ENCODE data around the gene RRP9.
"Not testable (repeated sequence)": the region's sequence is repeated elsewhere in the genome, so short reads cannot be mapped to it uniquely, and the experiment has no call there.

DNA sequence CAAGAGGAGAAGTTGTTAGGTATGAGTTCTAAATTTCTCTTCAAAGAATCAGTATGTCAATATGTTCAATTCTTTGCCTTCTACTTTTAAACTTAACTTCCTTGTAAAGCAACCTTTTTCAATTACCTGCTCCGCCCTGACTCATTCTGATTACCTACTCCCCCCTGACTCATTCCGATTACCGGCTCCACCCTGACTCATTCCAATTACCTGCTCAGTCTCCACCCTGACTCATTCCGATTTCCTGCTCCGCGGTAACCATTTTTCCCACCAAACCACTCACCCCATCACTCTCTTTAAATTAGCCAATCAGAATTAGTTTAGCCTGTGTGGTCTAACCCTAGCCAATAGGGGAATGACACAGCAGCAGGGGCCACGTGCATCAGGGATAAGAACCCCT lies 39.3 kb downstream of the RRP9 start:
- TF ChIP-seq, protein P1, sequence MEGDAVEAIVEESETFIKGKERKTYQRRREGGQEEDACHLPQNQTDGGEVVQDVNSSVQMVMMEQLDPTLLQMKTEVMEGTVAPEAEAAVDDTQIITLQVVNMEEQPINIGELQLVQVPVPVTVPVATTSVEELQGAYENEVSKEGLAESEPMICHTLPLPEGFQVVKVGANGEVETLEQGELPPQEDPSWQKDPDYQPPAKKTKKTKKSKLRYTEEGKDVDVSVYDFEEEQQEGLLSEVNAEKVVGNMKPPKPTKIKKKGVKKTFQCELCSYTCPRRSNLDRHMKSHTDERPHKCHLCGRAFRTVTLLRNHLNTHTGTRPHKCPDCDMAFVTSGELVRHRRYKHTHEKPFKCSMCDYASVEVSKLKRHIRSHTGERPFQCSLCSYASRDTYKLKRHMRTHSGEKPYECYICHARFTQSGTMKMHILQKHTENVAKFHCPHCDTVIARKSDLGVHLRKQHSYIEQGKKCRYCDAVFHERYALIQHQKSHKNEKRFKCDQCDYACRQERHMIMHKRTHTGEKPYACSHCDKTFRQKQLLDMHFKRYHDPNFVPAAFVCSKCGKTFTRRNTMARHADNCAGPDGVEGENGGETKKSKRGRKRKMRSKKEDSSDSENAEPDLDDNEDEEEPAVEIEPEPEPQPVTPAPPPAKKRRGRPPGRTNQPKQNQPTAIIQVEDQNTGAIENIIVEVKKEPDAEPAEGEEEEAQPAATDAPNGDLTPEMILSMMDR (IDR thresholded peaks at IDR 0.05; ENCODE audit: low read length) = not testable (repeated sequence)
- not testable (repeated sequence) for TF ChIP-seq EZH2 (IDR thresholded peaks at IDR 0.05; ENCODE audit: borderline replicate concordance, low read length)

Data from OCI-LY1 (cell line).